Measurements from ENCODE around the gene PSMC3. TPM values are rescaled to one million over a fixed set of nuclear protein-coding genes. Genes with fewer than 3 reads are reported as not detected.

The PSMC3 gene
- total and polyA plus RNA-seq, 2 of the 13 experiments (the other 11 are each of a cell fraction or from before 2014, with no cell fraction given) = 75.8 to 214 TPM

DNA sequence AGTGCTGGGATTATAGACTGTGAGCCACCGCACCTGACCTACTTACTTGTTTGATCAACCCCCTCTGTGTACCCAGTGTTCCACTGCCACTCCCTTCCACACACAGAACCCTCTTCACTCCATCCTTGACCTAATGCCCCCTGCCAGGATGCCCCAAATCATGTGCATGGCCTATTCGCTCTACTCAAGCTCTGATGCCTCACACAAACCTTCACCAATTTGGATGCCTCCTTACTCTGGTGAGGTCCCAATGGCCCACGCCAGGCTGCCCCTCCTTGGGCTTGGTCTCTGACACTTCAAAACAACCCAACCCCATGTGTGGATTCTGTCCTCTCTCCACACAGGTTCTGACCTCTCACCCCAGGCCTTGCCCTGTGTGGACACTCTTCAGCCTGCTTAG is 9.4 kb upstream of the PSMC3 start (continued):
- TF ChIP-seq, protein P1, sequence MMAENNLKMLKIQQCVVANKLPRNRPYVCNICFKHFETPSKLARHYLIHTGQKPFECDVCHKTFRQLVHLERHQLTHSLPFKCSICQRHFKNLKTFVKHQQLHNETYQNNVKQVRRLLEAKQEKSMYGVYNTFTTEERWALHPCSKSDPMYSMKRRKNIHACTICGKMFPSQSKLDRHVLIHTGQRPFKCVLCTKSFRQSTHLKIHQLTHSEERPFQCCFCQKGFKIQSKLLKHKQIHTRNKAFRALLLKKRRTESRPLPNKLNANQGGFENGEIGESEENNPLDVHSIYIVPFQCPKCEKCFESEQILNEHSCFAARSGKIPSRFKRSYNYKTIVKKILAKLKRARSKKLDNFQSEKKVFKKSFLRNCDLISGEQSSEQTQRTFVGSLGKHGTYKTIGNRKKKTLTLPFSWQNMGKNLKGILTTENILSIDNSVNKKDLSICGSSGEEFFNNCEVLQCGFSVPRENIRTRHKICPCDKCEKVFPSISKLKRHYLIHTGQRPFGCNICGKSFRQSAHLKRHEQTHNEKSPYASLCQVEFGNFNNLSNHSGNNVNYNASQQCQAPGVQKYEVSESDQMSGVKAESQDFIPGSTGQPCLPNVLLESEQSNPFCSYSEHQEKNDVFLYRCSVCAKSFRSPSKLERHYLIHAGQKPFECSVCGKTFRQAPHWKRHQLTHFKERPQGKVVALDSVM (CRISPR knock-in tag; IDR thresholded peaks at IDR 0.05) = 0 out of 2 replicates have a peak, but pooled peaks have one; percentile 22
- peak; percentile 35; the same call in 1 of the 2 replicates for TF ChIP-seq MEIS2 (CRISPR knock-in tag; IDR thresholded peaks at IDR 0.05)
- TF ChIP-seq, protein P2, sequence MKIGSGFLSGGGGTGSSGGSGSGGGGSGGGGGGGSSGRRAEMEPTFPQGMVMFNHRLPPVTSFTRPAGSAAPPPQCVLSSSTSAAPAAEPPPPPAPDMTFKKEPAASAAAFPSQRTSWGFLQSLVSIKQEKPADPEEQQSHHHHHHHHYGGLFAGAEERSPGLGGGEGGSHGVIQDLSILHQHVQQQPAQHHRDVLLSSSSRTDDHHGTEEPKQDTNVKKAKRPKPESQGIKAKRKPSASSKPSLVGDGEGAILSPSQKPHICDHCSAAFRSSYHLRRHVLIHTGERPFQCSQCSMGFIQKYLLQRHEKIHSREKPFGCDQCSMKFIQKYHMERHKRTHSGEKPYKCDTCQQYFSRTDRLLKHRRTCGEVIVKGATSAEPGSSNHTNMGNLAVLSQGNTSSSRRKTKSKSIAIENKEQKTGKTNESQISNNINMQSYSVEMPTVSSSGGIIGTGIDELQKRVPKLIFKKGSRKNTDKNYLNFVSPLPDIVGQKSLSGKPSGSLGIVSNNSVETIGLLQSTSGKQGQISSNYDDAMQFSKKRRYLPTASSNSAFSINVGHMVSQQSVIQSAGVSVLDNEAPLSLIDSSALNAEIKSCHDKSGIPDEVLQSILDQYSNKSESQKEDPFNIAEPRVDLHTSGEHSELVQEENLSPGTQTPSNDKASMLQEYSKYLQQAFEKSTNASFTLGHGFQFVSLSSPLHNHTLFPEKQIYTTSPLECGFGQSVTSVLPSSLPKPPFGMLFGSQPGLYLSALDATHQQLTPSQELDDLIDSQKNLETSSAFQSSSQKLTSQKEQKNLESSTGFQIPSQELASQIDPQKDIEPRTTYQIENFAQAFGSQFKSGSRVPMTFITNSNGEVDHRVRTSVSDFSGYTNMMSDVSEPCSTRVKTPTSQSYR (CRISPR knock-in tag; IDR thresholded peaks at IDR 0.05; ENCODE audit: borderline replicate concordance) = peak; percentile 32; the same call in 1 of the 2 replicates
- TF ChIP-seq, protein P3, sequence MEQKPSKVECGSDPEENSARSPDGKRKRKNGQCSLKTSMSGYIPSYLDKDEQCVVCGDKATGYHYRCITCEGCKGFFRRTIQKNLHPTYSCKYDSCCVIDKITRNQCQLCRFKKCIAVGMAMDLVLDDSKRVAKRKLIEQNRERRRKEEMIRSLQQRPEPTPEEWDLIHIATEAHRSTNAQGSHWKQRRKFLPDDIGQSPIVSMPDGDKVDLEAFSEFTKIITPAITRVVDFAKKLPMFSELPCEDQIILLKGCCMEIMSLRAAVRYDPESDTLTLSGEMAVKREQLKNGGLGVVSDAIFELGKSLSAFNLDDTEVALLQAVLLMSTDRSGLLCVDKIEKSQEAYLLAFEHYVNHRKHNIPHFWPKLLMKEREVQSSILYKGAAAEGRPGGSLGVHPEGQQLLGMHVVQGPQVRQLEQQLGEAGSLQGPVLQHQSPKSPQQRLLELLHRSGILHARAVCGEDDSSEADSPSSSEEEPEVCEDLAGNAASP (CRISPR knock-in tag; IDR thresholded peaks at IDR 0.05; ENCODE audit: borderline replicate concordance) = peak; percentile 26; the same call in 1 of the 2 replicates
- peak; percentile 91; the same call in 1 of the 2 replicates for TF ChIP-seq RORA (CRISPR knock-in tag; IDR thresholded peaks at IDR 0.05)
- TF ChIP-seq FOXO1 (CRISPR knock-in tag; IDR thresholded peaks at IDR 0.05) = 0 out of 2 replicates have a peak, but pooled peaks have one; percentile 21
- TF ChIP-seq NFYB (CRISPR knock-in tag; IDR thresholded peaks at IDR 0.05) = no peak
- TF ChIP-seq ZNF430 (CRISPR knock-in tag; IDR thresholded peaks at IDR 0.05) = 0 out of 2 replicates have a peak, but pooled peaks have one; percentile 37
- TF ChIP-seq NFKBIZ (CRISPR knock-in tag; IDR thresholded peaks at IDR 0.05) = no peak
- TF ChIP-seq, protein P4, sequence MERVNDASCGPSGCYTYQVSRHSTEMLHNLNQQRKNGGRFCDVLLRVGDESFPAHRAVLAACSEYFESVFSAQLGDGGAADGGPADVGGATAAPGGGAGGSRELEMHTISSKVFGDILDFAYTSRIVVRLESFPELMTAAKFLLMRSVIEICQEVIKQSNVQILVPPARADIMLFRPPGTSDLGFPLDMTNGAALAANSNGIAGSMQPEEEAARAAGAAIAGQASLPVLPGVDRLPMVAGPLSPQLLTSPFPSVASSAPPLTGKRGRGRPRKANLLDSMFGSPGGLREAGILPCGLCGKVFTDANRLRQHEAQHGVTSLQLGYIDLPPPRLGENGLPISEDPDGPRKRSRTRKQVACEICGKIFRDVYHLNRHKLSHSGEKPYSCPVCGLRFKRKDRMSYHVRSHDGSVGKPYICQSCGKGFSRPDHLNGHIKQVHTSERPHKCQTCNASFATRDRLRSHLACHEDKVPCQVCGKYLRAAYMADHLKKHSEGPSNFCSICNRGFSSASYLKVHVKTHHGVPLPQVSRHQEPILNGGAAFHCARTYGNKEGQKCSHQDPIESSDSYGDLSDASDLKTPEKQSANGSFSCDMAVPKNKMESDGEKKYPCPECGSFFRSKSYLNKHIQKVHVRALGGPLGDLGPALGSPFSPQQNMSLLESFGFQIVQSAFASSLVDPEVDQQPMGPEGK (CRISPR knock-in tag; IDR thresholded peaks at IDR 0.05) = peak; percentile 50; the same call in 1 of the 2 replicates
- no peak for TF ChIP-seq ZKSCAN5 (CRISPR knock-in tag; IDR thresholded peaks at IDR 0.05)
- no peak for TF ChIP-seq ZNF264 (CRISPR knock-in tag; IDR thresholded peaks at IDR 0.05)
- no peak for TF ChIP-seq SSRP1 (CRISPR knock-in tag; IDR thresholded peaks at IDR 0.05)
- TF ChIP-seq, protein P5, sequence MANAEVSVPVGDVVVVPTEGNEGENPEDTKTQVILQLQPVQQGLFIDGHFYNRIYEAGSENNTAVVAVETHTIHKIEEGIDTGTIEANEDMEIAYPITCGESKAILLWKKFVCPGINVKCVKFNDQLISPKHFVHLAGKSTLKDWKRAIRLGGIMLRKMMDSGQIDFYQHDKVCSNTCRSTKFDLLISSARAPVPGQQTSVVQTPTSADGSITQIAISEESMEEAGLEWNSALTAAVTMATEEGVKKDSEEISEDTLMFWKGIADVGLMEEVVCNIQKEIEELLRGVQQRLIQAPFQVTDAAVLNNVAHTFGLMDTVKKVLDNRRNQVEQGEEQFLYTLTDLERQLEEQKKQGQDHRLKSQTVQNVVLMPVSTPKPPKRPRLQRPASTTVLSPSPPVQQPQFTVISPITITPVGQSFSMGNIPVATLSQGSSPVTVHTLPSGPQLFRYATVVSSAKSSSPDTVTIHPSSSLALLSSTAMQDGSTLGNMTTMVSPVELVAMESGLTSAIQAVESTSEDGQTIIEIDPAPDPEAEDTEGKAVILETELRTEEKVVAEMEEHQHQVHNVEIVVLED (CRISPR knock-in tag; IDR thresholded peaks at IDR 0.05; ENCODE audit: borderline replicate concordance) = no peak
- no peak for TF ChIP-seq SAFB2 (CRISPR knock-in tag; IDR thresholded peaks at IDR 0.05; ENCODE audit: borderline replicate concordance, low read depth)
- TF ChIP-seq FOXA1 (IDR thresholded peaks at IDR 0.05) = no peak
- TF ChIP-seq FOXA1 (CRISPR knock-in tag; IDR thresholded peaks at IDR 0.05) = peak; percentile 72
- TF ChIP-seq KDM2A (CRISPR knock-in tag; IDR thresholded peaks at IDR 0.05; ENCODE audit: borderline replicate concordance, low read depth) = no peak
- TF ChIP-seq FOXA3 (CRISPR knock-in tag; IDR thresholded peaks at IDR 0.05) = peak; percentile 71
- TF ChIP-seq EP300 (IDR thresholded peaks at IDR 0.05; ENCODE audit: low read depth in 2 of 2, low read length in 2 of 2) = peak in 1 of 2 experiments; percentile 67; a peak in 2 of 4 replicates
- TF ChIP-seq EP300 (CRISPR knock-in tag; IDR thresholded peaks at IDR 0.05; ENCODE audit: borderline replicate concordance) = no peak
